ENCODE data around the gene NKX1-1.

GRCh38 chr4:1403177-1403583, 3.1 kb downstream of the NKX1-1 start:
- TF ChIP-seq DACH1 (IDR thresholded peaks at IDR 0.05; ENCODE audit: partially characterized antibody), result no peak
- TF ChIP-seq CTCF (IDR thresholded peaks at IDR 0.05 in 2 of 3, conservative IDR thresholded peaks at IDR 0.05 in 1 of 3; ENCODE audit: insufficient read depth in 2 of 3, low read depth in 1 of 3, low read length in 3 of 3), result no peak
- no peak for TF ChIP-seq XRCC5 (IDR thresholded peaks at IDR 0.05; ENCODE audit: low read depth, low read length)
- no peak for TF ChIP-seq NFE2L1 (tag; IDR thresholded peaks at IDR 0.05; ENCODE audit: borderline replicate concordance, low read depth)
- no peak for TF ChIP-seq TRIM28 (IDR thresholded peaks at IDR 0.05)
- TF ChIP-seq HCFC1 (IDR thresholded peaks at IDR 0.05; ENCODE audit: low read depth, low read length), result no peak
- no peak for TF ChIP-seq ETV6 (IDR thresholded peaks at IDR 0.05; ENCODE audit: borderline replicate concordance in 1 of 2, low read depth in 2 of 2, low read length in 1 of 2)
- no peak for TF ChIP-seq ETV6 (CRISPR knock-in tag; IDR thresholded peaks at IDR 0.05; ENCODE audit: borderline replicate concordance)
- TF ChIP-seq IRF2 (CRISPR knock-in tag; IDR thresholded peaks at IDR 0.05), result no peak
- no peak for TF ChIP-seq NELFE (IDR thresholded peaks at IDR 0.05; ENCODE audit: insufficient read depth, insufficient read length)
- TF ChIP-seq RBM22 (IDR thresholded peaks at IDR 0.05; ENCODE audit: low read depth, low read length, poor library complexity, severe bottlenecking), result no peak
- no peak for TF ChIP-seq ZNF239 (CRISPR knock-in tag; IDR thresholded peaks at IDR 0.05)
- TF ChIP-seq ESRRA (IDR thresholded peaks at IDR 0.05; ENCODE audit: borderline replicate concordance, low read depth), result no peak

Measured in K562 (cell line).